HG03565 (cell line): ENCODE measurements around the gene TXNRD2.

Experiments used
- ATAC-seq: cut with Tn5 transposase; IDR thresholded peaks from one replicate; pipeline ENCODE4 v1.9.1; 2021; ENCODE audit warnings: mild to moderate bottlenecking, moderate library complexity; ENCODE audit not compliant: unreplicated experiment

The TXNRD2 gene

DNA sequence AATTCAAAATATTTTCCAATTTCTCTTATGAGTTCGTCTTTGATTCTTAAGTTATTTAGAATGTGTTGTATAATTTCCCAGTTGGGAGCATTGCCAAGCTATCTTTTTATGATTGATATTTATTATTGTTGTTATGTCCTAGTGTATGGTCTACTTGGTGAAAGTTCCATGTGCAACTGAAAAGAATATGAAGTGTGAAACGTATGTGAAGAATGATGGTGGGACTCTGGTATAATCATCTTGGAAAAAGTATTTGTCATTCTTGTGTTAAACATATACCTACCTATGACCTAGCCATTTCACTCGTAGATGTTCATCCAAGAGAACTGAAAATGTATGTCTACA, 75.0 kb downstream of the TXNRD2 start:
- ATAC-seq: no peak

DNA sequence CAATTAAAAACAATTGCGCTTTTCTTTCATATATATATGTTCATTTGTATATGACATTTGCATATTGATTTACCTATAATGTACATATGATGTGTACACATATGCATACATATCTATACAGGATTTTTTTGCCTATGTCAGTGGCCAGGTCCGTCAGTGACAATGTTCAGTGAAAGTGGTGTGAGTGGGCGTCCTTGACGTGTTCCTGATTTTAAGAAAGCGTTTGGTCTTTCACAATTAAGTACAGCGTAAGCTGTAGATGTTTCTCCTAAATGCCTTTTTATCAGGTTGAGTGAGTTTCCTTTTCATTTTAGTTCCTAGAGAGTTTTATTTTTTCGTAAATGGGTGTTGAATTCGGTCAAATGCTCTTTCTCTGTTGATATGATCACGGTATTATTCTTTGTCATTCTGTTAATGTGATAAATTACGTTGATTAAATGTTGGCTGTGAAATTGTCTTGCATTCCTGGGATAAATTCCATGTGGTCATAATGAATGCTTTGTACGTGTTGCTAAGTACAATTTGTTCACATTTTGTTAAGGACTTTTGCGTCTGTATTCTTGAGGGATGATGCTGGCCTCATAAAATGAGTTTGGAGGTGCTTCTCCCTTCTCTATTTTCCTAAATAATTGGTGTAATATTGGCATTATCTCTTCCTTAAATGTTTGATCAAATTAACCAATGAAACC, 76.3 kb downstream of the TXNRD2 start:
- ATAC-seq: no peak

DNA sequence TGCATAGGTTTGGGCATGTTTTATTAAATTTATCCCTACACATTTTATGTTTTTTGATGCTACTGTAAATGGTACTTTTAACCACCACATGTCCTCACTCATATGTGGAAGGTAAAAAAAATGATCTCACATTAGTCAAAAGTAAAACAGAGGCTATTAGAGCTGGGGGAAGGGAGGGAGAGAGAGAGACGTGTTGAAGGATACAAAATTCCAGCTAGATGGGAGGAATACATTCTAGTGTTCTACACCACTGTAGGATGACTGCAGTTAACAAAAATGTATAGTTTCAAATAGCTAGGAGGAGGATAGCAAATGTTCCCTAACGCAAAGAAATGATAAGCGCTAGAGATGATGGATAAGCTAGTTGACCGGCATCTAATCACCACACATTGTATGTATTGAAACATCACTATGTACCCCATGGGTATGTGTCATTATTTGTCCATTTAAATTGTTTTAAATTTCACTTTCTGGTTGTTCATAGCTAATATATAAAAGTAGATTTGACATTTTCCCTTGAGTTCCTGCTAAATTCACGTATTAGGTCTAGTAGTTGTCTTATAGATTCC, 77.0 kb downstream of the TXNRD2 start:
- ATAC-seq: no peak

DNA sequence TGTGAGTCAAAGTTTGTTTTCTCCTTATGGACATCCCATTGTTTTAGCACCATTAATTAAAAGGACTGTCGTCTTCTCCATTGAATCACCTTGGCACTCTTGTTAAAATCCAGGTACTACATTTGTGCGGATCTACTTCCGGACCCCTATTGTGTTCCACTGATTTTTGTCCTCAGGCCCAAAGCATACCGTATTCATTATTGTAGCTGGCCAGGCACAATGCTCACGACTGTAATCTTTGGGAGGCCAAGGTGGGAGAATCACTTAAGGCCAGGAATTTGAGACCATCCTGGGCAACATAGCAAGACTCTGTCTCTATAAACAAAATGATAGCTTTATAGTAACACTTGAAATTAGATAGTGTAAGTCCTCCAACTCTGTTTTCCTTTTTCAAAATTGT, 78.0 kb downstream of the TXNRD2 start:
- ATAC-seq: no peak

DNA sequence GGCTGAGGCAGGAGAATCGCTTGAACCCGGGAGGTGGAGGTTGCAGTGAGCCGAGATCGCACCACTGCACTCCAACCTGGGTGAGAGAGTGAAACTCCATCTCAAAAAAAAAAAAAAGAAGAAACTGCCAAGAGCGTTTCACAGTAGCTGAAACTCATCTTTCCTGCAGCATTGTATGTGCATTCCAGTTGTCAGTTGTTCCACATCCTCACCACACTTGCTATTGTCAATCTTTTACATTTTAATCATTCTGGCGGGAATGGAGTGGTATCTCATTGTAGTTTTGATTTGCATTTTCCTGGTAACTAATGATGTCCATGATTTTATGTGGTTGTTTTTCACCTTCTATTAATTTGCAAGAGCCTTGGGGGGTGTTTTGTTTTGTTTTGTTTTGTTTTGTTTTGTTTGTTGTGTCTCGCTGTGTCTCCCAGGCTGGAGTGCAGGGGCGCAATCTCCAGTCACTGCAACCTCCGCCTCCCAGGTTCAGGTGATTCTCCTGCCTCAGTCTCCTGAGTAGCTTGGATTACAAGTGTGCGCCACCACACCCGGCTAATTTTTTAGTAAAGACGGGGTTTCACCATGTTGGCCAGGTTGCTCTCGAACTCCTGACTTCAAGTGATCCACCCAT, 78.9 kb downstream of the TXNRD2 start:
- ATAC-seq: no peak

DNA sequence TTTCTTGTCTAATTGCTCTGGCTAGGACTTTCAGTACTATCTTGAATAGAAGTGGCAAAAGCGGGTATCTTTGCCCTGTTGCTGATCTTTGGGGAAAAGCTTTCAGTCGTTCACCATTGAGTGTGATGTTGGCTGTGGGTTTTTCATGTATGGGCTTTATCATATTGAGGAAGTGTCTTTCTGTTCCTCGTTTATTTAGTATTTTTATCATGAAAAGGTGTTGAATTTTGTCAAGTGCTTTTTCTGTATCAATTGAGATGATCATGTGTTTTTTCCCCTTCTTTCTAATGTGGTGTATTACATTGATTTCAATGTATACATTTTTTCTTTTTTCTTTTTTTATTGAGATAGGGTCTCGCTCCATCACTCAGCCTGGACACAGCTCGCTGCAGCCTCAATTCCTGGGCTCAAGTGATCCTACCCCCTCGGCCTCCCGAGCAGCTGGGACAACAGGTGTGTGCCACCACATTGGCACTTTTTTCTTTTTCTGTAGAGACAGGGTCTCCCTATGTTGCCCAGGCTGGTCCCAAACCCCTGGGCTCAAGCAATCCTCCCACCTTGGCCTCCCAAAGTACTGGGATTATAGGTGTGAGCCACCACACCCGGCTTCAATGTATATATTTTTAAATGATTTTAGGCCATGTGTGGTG, 81.6 kb downstream of the TXNRD2 start:
- ATAC-seq: no peak

DNA sequence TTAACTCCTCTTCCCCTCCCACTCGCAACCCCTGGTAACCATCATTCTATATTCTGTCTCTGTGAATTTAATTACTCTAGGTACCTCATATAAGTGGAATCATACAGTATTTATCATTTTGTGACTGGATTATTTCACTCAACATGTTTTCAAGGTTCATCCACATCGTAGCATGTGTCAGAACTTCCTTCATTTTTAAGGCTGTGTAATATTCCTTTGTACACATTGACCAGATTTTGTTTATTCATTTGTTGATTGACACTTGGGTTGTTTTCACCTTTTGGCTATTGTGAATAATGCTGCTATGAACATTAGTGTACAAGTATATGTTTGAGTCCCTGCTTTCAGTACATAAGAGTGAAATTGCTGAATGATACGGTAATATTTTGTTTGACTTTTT, 84.2 kb downstream of the TXNRD2 start:
- no peak for ATAC-seq

DNA sequence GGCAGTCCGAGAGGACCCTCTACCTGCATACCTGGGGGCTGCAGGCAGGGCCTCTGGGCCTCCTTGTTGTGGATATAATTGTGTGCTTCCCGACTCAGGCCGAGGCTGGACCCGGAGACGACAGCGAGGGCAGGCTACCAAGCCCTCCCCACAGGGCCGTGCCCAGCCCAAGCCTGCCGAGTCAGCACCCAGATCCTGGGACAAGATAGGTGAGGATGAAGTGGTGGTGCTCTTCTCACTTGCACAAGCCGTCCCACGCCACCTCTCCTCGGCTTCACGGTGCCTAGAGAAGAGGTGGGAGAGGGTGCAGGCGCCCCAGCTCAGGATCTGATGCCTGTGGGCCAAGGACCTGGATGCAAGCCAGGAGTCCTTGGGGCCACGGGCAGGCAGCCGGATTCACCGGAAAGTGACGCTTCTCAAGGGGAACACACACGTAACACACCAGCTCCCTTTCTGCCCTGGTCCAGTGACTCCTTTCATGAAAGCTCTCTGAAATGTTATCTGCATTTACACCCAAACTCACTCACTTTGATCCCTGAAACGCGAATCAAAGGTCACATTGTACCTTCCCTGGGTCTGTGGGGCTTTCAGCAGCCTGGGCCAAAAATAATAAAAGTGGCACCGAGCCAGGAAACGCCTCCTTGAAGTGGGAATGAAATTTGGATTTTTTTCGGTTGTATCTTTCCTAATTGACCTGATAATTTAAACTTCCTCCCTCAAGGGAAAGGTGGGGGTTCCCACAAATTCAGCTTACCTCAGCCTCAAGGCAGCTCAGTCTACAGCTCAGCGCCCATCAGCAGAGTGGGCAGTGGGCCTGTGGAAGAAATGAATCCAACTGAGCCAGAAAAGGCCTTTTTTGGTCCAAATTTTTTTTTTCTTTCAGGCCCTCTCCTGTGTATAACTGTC, 85.9 kb downstream of the TXNRD2 start:
- peak; percentile 16 for ATAC-seq

DNA sequence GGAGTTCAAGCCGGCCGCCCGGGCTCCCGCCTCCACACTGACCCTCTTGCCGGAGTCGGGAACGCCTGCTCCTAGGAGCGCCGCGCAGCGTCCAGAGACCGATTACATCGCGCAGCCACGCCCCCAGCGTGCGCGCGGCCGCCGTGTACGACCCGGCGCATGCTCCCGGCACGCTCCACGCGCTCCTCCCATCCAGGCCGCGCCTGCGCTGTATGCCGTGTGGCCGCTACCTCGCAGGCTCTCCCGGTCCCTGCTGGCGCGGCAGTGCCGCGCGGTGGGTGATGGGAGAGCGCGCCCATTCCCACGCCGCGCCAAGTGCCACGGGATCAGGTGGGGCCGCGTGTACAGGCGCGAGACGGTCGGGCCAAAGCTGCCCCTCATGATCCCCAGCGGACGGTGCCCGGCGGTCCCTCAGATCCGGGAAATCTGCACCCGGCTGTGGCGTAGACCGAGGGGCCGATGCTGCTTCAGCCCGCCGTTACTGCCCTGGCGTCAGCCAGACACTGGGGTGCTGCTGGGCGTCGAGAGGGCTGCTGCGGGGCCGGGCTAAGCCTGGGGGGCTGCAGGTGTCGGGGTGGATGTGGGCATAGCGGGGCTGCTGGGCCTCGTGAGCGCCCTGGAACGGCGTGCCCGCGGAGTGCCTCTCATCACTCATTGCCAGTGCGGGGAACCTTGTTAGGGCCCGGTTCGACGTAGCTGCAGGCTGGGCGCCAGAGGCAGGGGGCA, 86.7 kb downstream of the TXNRD2 start, which contains the start of the genes GNB1L and RTL10:
Gene GNB1L, minus strand, starts transcription at position 97 of the 726 bp plus-strand sequence. CDS start 33,519 bp downstream, outside the sequence.
Gene RTL10, minus strand, starts transcription at position 97 of the 726 bp plus-strand sequence. CDS start 2,613 bp downstream, outside the sequence.
- peak; percentile 87 for ATAC-seq

DNA sequence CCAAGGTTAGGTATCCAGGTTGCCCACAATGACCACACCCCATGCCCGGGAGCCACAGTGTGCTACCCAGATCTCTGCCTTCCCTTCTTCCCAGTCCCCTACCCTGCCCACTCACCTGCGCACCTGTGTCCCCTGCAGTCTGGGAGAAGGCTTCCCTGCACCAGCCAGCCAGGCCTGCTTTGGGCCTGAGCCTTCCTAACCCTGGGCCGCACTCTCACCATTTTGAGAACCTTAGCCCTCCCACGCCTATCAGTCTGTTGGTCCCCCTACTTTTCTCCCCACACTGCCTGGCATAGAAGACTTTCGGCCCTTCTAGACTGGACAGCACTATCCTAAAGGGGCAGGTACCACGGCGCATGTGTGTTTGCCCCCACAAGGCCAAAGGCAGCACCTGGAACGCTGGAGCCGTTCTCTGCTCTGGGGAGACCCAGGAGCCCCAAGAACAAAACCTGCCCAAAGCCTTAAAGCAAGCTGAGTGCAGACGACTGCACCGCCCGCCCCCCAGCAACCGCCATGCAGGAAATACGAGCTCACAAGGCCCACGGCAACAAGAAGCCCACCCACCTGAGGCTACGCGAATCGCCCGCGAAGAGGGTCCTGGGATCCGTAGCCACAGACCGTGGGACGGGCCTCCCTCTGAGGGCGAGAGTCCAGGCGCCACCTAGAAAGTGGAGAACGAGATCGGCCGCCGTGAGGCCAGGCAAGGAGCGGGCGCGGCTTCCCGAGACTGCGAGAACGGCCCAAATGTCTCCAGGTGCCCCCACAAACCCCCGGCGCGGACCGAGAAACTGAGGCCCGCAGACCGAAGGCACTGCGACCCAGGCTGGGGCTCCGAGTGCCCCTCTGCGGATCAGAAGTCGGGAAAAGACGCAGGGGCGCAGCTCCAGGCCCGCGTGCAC, 87.5 kb downstream of the TXNRD2 start:
- no peak for ATAC-seq

DNA sequence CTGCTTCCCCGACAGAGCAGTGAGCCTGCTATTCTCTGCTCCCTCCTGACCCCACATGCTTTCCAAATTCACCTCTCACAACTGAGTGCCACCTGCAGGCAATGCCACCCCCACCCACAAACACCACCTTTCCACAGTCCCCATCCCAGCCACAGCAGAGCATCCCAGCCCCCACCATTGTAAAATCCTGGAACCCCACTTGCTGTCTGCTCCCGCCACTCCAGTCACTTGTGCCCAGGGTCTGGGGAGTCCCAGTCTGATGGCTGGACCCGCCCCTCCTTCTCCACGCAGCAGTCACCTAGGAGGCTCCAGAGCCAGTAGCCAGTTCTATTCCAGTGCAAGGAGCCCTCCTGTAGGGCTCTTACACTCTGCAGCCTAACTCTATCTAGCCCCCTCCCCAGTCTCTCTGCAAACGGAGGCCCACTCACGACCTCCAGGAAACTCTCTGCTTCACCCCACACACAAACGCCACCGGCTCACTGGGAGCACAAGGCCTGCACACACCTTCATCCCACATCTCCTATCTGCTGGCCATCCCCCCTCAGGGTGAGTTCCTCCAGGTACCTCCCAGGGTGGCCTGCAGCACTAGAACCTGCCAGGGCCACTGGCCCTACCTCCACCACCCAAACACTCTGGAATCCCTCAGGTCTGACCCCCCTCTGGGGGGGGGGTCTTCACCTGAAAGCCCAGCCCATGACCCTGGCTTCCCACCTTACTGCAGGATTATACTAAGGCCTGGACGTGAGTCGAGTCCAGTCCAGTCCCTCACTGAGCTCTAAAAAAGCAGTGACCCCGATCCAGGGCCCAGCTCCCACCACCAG, 88.3 kb downstream of the TXNRD2 start:
- no peak for ATAC-seq

DNA sequence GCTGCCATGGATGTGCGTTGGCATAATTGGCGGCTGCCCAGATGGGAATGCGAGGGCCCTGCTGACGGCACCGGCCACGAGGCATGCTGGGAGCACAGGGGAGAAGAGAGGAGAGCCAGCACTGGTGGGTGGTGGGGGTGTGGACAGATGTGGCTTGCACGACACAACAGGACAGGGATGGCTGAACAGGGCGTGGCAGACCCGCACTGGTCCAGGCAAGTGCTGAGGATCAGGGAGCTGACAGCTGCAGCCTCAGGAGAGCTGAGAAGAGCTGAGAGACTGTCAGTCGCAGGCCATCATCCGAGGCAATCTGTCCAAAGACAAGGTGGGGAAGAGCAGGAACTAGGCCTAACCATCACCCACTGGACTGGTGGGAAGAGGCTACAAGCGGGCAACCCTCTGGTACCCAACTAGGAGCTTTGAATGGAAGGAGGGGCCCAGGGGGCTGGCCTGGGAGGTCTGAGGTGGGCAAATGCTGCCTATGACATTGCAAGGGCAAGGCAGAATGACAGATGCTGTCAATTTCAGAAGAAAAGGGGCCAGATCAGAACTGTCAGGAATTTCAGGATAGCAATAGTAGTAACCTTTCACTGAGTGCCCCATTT, 89.3 kb downstream of the TXNRD2 start:
- no peak for ATAC-seq

DNA sequence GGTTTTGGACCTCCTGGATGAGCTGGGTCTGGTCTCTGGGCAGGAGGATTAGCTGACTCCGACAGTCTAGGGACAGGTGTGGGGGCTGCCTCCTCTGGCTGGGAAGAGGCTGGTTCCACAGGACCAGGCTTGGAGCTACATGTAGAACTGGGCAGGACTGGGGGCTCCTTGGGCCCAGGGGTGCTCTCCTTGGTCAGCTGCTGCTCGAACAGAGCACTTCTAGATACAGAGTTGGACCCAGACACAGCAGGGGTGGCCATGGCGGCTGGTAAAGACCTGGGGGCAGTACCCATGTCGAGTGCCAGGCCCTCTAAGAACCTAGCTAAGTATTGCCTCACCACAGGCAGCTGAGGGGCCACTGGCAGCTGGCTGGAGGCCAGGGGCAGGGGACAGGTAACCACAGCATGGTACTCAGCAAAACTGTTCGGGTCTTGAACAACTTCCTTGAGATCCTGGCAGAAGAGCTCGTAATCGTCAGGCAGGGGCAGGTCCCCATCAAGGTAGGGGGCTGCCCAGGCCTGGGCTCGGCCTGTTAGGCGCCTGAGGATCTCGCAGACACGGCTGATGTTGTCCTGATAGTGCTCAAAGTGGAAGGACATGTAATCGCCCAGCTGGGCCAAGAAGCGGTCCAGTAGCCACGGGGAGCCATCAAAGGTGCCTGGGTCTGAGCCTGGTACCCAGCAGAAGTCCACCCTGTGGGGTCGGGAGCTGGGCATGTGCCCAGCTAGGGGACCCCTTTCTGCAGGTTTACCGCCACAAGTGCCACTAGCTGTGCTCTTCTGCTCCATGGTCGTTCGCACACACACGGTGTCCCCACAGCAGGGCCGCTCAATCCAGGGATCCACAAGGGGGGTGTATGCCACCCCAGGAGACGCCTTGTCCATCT, 90.1 kb downstream of the TXNRD2 start:
- ATAC-seq: no peak

DNA sequence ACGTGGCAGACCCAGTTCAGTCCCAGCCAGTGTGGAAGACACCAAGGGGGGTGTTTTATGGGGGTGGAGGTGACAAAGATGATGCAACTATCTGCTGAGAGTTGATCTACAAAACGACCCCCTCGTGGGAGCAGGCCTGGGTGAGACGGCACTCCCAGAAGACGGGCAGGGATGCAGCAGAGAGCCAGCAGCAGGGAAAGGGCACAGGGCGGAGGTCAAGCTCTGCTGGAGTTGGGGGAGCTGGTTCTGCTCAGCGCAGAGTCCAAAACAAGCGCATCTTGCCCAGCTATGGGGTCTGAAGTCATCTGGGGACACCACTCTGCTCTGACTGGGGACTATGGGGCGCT, 90.9 kb downstream of the TXNRD2 start:
- ATAC-seq: no peak

DNA sequence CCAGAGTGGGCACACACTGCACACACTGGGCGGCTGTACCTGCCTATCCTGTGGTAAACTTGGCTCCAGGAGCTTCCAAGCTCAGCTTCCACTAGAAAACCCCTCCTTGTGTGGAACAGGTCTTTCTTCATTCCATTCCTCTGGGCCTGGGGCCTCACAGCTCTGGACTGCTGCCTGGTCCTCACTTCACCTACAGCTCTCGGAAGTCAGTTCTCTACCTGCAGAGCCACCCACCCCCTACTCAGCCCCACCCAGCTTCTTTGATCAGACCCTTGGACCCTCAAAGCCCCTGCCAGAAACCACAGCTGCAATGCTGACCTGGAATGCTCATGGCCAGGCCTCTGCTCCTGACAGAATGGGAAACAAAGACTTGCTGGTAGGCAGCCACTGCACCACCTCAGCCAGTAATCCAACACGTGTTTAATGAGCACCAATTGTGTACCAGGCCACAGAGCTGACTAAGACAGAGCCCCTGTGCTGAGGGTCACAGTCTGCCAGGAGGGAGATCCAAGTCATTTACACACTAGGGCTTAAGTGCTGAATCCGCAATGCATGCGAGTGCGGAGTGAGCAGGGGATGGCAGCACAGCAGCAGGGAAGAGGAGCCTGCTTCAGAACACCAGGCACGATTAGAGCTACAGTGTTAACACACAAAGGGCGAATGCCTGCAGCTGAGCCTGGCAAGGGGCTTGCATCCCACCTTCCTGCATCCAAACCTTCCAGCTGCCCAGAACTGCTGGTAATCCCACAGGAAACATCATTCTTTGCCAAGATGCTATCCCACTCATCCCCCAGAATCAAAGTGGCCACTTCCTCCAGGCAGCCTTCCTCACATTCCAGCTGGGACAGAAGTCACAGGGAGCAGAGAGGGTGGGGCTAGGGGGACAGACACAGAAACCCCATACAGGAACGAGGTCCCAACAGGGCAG, 91.5 kb downstream of the TXNRD2 start:
- no peak for ATAC-seq
